GM12891 (cell line): ENCODE measurements around the gene ALDH1A1.

Experiments
- DNase-seq: peaks from one replicate; pipeline ENCODE4 v3.0.0; 2011; ENCODE audit warnings: low spot score; ENCODE audit not compliant: insufficient read length
- FAIRE-seq: peaks from 2 replicates; lab custom pipeline; 2011; peaks lifted over from hg19 to GRCh38; lab: Jason Lieb, UNC
- PAX5 ChIP-seq: IDR thresholded peaks from 2 replicates; pipeline ENCODE4 v1.6.1; 2011; ENCODE audit warnings: low read length, moderate library complexity, mild to moderate bottlenecking; ENCODE audit not compliant: insufficient read depth, severe bottlenecking
- POLR2A ChIP-seq: IDR thresholded peaks from 2 replicates; pipeline ENCODE4 v1.6.1; 2011; ENCODE audit warnings: low read depth, low read length, control low read depth
- POLR2AphosphoS5 ChIP-seq: IDR thresholded peaks from 2 replicates; pipeline ENCODE4 v1.6.1; 2011; ENCODE audit warnings: low read depth, low read length, control low read depth
- POU2F2 ChIP-seq: IDR thresholded peaks from 2 replicates; pipeline ENCODE4 v1.6.1; 2011; ENCODE audit warnings: low read depth, mild to moderate bottlenecking, control low read depth, low read length, moderate library complexity
- SPI1 ChIP-seq: IDR thresholded peaks from 2 replicates; pipeline ENCODE4 v1.6.1; 2011; ENCODE audit warnings: low read depth, low read length, control low read depth
- TAF1 ChIP-seq: IDR thresholded peaks from 2 replicates; pipeline ENCODE4 v1.6.1; 2011; ENCODE audit warnings: low read depth, low read length, control low read depth

Gene ALDH1A1

DNA sequence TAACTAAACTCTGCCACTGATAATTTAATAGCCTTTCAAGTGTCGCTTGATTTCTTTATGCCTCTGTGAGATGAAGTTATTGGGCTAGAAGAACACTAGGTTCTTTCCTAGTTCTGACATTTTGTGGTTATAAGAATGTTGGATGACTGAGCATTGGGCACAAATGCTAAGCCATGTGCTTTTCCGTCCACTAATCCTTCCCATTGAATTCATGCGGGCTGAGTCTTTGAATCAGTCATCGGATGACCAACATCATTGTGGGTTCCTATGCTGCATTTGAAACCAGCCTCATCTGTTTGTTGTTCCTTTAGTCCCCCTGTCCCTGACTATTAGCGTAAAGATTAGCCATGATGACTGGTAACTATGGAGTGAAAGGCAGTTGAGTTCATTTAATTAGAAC, 58.5 kb downstream of the ALDH1A1 start:
- no peak for DNase-seq
- no peak for TF ChIP-seq POU2F2
- TF ChIP-seq POLR2A, result no peak
- TF ChIP-seq PAX5, result no peak
- no peak for TF ChIP-seq POLR2AphosphoS5
- no peak for TF ChIP-seq TAF1
- FAIRE-seq, result no peak

DNA sequence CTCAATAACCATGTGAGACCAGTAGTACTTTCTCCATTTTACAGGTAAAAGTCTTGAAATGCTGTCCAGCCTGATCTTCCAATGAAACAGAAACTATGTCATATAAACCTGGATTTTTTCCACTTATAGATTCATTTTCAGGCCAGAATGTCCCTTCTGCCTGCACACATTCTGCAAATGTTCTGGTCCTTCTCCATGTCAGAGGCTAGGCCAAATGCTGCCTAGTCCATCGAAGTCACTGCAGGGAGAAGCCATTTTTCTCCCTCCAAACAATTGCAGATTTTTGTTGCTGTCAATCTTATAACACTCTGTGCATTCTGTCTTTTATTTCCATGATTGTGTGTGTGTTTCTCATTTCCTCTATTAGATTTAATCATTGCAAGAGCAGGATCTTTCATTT, 59.4 kb downstream of the ALDH1A1 start:
- no peak for TF ChIP-seq POLR2AphosphoS5
- TF ChIP-seq SPI1, result no peak
- TF ChIP-seq TAF1, result no peak
- no peak for TF ChIP-seq POLR2A
- no peak for FAIRE-seq
- DNase-seq, result no peak

DNA sequence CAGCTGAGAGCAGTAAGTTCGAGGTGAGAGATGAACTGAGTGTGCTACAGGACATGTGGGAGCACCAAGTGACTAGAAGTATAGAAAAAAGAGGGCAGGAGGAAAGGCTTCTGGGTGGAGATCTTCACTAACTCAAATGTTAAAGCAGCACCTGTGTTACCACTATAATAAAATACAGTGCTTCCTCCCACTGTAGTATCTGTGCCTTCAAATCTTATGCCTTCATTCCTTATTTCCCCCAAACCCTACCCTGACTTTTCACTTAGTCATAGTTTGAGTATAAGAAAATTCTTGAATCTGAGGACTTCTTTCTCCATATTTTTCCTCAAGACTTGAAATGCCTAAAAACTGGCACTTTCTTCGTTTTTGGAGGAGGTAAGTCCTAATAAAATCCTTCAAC, 61.8 kb downstream of the ALDH1A1 start:
- TF ChIP-seq TAF1 (no peak), POU2F2 (no peak), POLR2A (no peak), SPI1 (no peak), PAX5 (no peak), POLR2AphosphoS5 (no peak)
- no peak for DNase-seq
- FAIRE-seq, result no peak

DNA sequence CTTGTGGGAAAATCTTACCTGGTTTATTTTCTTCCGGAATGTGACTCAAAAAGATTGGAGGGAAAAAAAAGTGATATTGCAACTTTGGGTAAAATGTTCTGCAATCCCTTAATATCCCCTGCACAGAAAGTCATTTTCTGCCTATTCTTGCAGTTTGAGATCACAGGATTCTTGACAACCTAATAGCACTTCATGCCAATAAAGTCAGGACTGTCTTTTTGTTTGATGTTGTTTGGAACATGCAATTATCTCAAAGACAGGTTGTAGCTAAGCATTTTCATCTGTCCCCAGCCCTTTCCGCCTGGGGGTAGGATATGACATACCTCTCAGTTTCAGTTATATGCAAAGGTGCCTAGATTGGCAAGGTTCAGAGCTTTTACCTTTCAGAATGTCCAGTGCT, 63.9 kb downstream of the ALDH1A1 start:
- DNase-seq (no peak), FAIRE-seq (no peak)
- no peak for TF ChIP-seq TAF1
- TF ChIP-seq POLR2AphosphoS5, result no peak
- TF ChIP-seq POLR2A, result no peak
- no peak for TF ChIP-seq SPI1
- TF ChIP-seq POU2F2, result no peak
- TF ChIP-seq PAX5, result no peak

DNA sequence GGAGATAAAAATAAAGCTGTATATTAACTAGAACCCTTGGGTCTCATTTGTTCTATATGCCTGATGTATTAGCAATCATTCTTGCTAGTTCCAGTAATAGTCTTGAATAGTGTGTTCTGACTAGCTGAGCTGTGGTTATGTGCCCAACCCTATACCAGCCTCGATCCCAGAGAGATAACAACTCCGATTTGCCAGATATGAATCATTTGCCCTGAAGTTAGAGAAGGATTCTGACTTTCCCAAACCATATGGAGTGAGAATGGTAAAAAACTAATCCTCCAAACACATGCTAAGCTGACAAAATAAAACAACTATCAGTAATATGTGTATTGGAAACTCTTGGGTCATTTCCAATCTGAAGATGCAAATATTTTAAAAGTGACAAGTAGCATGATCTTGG, 64.8 kb downstream of the ALDH1A1 start:
- DNase-seq (no peak), FAIRE-seq (no peak)
- TF ChIP-seq POLR2AphosphoS5, result no peak
- no peak for TF ChIP-seq POLR2A

DNA sequence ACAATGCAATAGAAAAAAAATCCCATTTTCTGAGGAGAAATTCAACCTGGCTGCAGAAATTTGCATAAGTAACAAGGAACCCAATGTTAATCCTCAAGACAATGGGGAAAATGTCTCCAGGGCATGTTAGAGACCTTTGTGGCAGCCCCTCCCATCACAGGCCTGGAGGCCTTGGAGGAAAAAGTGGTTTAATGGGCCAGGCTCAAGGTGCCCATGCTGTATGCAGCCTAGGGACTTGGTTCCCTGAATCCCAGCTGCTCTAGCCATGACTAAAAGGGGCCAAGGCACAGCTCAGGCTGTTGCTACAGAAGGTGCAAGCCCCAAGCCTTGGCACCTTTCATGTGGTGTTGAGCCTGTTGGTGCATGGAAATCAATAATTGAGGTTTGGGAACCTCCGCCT, 66.5 kb downstream of the ALDH1A1 start:
- DNase-seq (no peak), FAIRE-seq (no peak)
- no peak for TF ChIP-seq POU2F2
- TF ChIP-seq PAX5, result no peak
- no peak for TF ChIP-seq POLR2AphosphoS5
- no peak for TF ChIP-seq TAF1
- no peak for TF ChIP-seq SPI1
- no peak for TF ChIP-seq POLR2A

DNA sequence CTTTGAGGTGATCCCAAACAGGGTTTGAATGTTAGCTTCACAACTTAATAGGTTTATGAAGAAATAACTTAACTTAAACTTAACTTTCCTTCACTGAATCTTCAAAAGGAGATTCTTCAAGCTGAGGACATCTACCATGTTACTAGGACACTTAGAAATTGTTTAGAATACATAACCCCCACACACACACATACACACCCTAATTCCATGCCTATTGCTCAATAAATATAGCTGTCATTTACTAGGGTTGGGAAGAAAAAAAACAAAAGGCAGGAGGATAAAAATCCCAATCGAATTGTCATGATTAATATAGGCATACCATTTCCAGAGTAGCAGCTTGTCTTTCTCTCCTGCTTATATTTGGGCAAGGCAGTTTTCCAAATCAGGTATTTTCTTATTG, 68.3 kb downstream of the ALDH1A1 start:
- DNase-seq, result no peak
- no peak for FAIRE-seq
- TF ChIP-seq POLR2AphosphoS5 (no peak), PAX5 (no peak), POLR2A (no peak), TAF1 (no peak)

DNA sequence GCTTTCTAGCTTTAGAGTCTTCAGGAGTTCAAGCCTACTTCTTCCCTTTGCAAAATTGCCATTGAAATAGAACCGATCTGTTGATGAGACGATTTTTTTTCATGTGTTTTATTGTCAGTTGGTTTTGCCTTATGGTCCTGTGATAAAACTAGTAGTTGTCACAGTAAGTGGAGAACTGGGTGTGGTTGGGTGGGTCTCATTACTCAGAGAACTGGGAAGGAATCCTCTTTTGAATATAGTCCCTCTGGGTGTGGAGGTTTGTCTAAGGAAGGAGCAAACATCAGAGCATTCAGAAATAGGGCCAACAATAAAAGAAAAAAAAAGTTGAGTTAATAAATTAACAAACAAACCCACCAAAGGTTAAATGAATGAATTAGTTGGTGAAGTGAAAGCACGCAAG, 69.0 kb downstream of the ALDH1A1 start:
- no peak for DNase-seq
- no peak for FAIRE-seq
- TF ChIP-seq TAF1, result no peak
- no peak for TF ChIP-seq PAX5
- TF ChIP-seq SPI1, result no peak

DNA sequence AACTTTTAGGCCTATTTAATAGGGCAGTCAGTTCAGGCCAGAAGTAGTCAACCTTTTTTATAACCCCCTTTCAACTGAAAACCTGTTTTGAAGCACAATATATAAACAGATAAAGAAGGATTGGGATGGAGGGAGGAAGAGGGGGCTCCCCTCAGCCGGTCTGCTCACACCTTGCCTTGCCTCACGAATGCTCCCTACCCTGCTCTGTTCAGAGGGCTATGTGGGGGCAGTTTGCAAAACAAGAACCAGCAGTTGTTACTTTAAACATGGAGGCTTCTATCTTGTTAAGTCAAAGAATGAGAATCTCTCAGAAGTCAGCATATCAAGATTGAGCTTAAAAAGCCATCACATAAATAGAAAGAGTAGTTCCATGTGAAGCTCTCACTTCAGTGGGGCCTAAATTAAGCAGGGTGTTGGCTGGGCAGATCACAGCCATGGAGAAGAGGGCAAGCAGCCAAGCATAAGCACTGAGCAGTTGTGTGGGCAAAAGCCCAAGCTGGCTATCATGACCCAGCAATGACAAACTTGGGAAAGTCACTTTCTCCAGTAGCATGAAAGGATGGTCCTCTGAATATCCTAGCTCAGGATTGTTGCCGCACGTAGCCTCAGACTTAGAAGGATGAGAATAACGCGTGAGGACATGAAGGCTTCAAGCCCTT, 70.6 kb downstream of the ALDH1A1 start:
- TF ChIP-seq PAX5, result no peak
- no peak for TF ChIP-seq SPI1
- TF ChIP-seq TAF1, result no peak
- no peak for TF ChIP-seq POU2F2
- TF ChIP-seq POLR2AphosphoS5, result no peak
- no peak for TF ChIP-seq POLR2A
- DNase-seq, result no peak
- no peak for FAIRE-seq

DNA sequence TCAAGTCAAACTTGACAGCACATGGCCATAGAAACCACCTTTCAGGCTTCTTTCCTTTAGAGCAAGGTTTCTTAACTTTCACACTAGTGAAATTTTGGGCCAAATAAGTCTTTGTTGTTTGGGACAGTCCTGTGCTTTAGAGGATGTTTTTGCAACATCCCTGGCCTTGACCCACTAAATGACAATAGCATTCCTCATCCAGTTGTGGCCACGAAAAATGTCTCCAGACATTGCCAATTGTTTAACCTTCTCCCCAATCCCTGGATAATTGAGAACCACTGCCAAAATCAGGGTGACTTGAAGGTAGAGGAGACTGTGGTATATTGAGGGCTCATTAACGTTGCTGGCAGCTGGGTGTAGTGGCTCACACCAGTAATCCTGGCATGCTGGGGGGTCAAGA, 72.0 kb downstream of the ALDH1A1 start:
- FAIRE-seq (no peak), DNase-seq (no peak)
- TF ChIP-seq SPI1 (no peak), POLR2A (no peak), POLR2AphosphoS5 (no peak), POU2F2 (no peak), PAX5 (no peak), TAF1 (no peak)
